Measurements from ENCODE around the gene PRDM2. TPM values are rescaled to one million over a fixed set of nuclear protein-coding genes. Genes with fewer than 3 reads are reported as not detected.

PRDM2 gene
- total RNA-seq, 2 donors from 2014 or later = 29.9 to 36.3 TPM

GRCh38 chr1:13824626-13825025 is 124.6 kb downstream of the PRDM2 start:
- no peak for ATAC-seq
- no peak for DNase-seq
- intact Hi-C loops (cut with DNase I) = no loop called here

GRCh38 chr1:13825033-13825432 is 125.0 kb downstream of the PRDM2 start:
- intact Hi-C loops (cut with DNase I) = no loop called here
- DNase-seq = no peak
- no peak for ATAC-seq

GRCh38 chr1:13826009-13826408 is 126.0 kb downstream of the PRDM2 start:
- DNase-seq (no peak), ATAC-seq (no peak)
- intact Hi-C loops (cut with DNase I) = no loop called here

- intact Hi-C loops (cut with DNase I) = no loop called here
- DNase-seq = no peak
- ATAC-seq = no peak
These were observed 126.6 kb downstream of the PRDM2 start for GRCh38 chr1:13826591-13826990.

- DNase-seq (no peak), ATAC-seq (peak; percentile 35 to 38)
- intact Hi-C loops (cut with DNase I) = no loop called here
These were observed 128.6 kb downstream of the PRDM2 start for GRCh38 chr1:13828454-13829151.

- ATAC-seq = no peak
- no peak for DNase-seq
- intact Hi-C loops (cut with DNase I) = no loop called here
These were observed 129.3 kb downstream of the PRDM2 start for GRCh38 chr1:13829152-13829769.

- ATAC-seq (no peak), DNase-seq (no peak)
- intact Hi-C loops (cut with DNase I) = loop anchor here in 1 of 2 donors (10.0 kb wide), 1 partner anchor 125 kb away; no protein-coding TSS in a partner anchor
These were observed 130.2 kb downstream of the PRDM2 start for GRCh38 chr1:13830170-13830569.

GRCh38 chr1:13830616-13831280 is 130.8 kb downstream of the PRDM2 start:
- DNase-seq (peak; percentile 63), ATAC-seq (peak; percentile 50 to 74)
- intact Hi-C loops (cut with DNase I) = loop anchor here in 1 of 2 donors (10.0 kb wide), 1 partner anchor 124 kb away; no protein-coding TSS in a partner anchor

GRCh38 chr1:13832100-13832499 is 132.1 kb downstream of the PRDM2 start:
- DNase-seq (no peak), ATAC-seq (no peak)
- intact Hi-C loops (cut with DNase I) = loop anchor here in 1 of 2 donors (10.0 kb wide), 1 partner anchor 123 kb away; no protein-coding TSS in a partner anchor

GRCh38 chr1:13832536-13832935 is 132.5 kb downstream of the PRDM2 start:
- DNase-seq (no peak), ATAC-seq (no peak)
- intact Hi-C loops (cut with DNase I) = loop anchor here in 1 of 2 donors (10.0 kb wide), 1 partner anchor 122 kb away; no protein-coding TSS in a partner anchor

GRCh38 chr1:13836136-13836535 is 136.1 kb downstream of the PRDM2 start:
- intact Hi-C loops (cut with DNase I) = loop anchor here in 1 of 2 donors (10.0 kb wide), 1 partner anchor 119 kb away; no protein-coding TSS in a partner anchor
- ATAC-seq (no peak), DNase-seq (no peak)

- ATAC-seq (no peak), DNase-seq (no peak)
- intact Hi-C loops (cut with DNase I) = loop anchor here in 1 of 2 donors (10.0 kb wide), 1 partner anchor 118 kb away; no protein-coding TSS in a partner anchor
These were observed 136.6 kb downstream of the PRDM2 start for GRCh38 chr1:13836631-13837030.

- intact Hi-C loops (cut with DNase I) = loop anchor here in 1 of 2 donors (10.0 kb wide), 1 partner anchor 117 kb away; no protein-coding TSS in a partner anchor
- no peak for DNase-seq
- ATAC-seq = no peak
These were observed 138.2 kb downstream of the PRDM2 start for GRCh38 chr1:13838236-13838635.

GRCh38 chr1:13842497-13842896 is 142.5 kb downstream of the PRDM2 start:
- intact Hi-C loops (cut with DNase I) = no loop called here
- ATAC-seq (no peak), DNase-seq (no peak)

GRCh38 chr1:13851726-13852125 is 151.7 kb downstream of the PRDM2 start:
- intact Hi-C loops (cut with DNase I) = no loop called here
- DNase-seq (no peak), ATAC-seq (no peak)

- intact Hi-C loops (cut with DNase I) = no loop called here
- no peak for ATAC-seq
- DNase-seq = no peak
These were observed 155.6 kb downstream of the PRDM2 start for GRCh38 chr1:13855554-13855953.

GRCh38 chr1:13860031-13860430 is 160.0 kb downstream of the PRDM2 start:
- intact Hi-C loops (cut with DNase I) = no loop called here
- no peak for DNase-seq
- no peak for ATAC-seq

- DNase-seq (no peak), ATAC-seq (no peak)
- intact Hi-C loops (cut with DNase I) = no loop called here
These were observed 164.8 kb downstream of the PRDM2 start for GRCh38 chr1:13864760-13865159.

GRCh38 chr1:13865851-13866250 is 165.9 kb downstream of the PRDM2 start:
- intact Hi-C loops (cut with DNase I) = no loop called here
- no peak for DNase-seq
- ATAC-seq = no peak

GRCh38 chr1:13867603-13868002 is 167.6 kb downstream of the PRDM2 start:
- no peak for DNase-seq
- ATAC-seq = no peak
- intact Hi-C loops (cut with DNase I) = no loop called here
